B cell (primary cell): ENCODE results near the gene DYNC1I2.
"Not testable (repeated sequence)": the region's sequence is repeated elsewhere in the genome, so short reads cannot be mapped to it uniquely, and the experiment has no call there.

ENCODE experiments used
- CTCF ChIP-seq: fragments of 200-600 bp; IDR thresholded peaks from one replicate; pipeline ENCODE4 v1.8.0; 2022; ENCODE audit warnings: antibody characterized with exemption, mild to moderate bottlenecking
- EZH2 ChIP-seq: IDR thresholded peaks from 2 replicates; pipeline ENCODE4 v1.6.1; 2012; ENCODE audit warnings: borderline replicate concordance, low read depth, mild to moderate bottlenecking, moderate library complexity, low read length; ENCODE audit not compliant: insufficient read depth, poor library complexity, severe bottlenecking

GRCh38 chr2:171761176-171761575 is 73.9 kb downstream of the DYNC1I2 start:
- TF ChIP-seq EZH2, CTCF: not testable (repeated sequence)
